ENCODE results near the gene NT5DC1.

The NT5DC1 gene

DNA sequence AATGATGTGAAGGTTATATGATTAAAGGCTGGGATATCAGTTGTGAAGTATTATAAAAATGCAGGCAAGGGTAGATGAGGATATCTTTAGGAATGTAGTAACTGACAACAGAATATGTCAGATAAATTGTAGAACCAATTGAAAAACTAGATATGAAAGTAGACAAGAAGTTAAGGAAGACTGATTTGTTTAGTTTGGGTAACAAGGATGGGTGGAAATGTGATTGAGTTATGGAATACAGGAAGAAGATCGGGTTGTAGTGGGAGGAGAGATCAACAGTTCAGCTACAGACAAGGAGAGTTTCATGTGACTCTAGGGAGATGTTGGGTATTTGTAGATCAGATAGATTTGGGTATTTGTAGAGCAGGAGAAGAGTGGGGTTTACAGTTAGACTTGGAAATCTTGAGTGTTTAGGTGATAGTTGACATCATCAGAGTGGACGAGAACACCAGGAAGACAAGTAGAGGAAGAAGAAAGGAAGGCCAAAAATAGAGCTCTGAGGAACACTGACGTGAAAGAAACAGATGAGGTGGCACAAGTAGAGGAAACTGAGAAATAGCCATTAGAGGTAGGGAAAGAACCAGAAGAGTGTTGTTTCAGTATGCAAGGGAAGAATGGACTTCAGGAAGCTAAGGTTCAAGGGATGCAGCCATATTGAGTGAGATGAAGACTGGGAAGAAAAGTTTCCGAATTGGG, 191.2 kb downstream of the NT5DC1 start:
- Histone ChIP-seq H3K36me3 (replicated peaks) (no peaks in the 10 kb centered on the region), H3K27ac (no peak overlapping the region), H3K4me3 (ENCODE audit: low read depth, low read length) (no peak overlapping the region), H3K27me3 (replicated peaks) (no peaks in the 10 kb centered on the region)
- in situ Hi-C loops (cut with HindIII; ENCODE audit: low pct_ligation_motif_present, low sequenced_read_pairs), result no loop called here
- TF ChIP-seq CTCF (IDR thresholded peaks at IDR 0.05; ENCODE audit: low read depth, low read length, missing control alignments), result no peak
- DNase-seq, result no peak

DNA sequence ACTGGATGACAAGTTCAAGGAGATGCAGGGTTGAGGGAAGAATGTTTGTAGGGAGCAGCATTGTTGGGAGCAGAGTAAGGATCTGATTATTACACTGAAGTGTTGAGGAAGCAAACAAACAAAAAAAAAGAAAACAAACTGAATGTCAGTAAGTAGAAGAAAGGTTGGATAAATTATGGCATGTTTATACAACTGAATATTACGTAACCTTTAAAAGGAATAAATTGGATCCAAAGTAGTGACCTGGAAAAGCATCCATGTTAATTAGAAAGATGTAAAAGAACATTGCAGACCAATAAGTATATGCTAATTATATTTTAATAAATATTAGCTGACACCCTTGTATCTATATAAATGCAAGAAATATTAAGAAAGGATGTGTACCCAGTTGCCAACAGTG, 191.9 kb downstream of the NT5DC1 start:
- Histone ChIP-seq H3K27ac (no peak overlapping the region), H3K36me3 (replicated peaks) (no peaks in the 10 kb centered on the region), H3K27me3 (replicated peaks) (no peaks in the 10 kb centered on the region), H3K4me3 (ENCODE audit: low read depth, low read length) (no peak overlapping the region)
- in situ Hi-C loops (cut with HindIII; ENCODE audit: low pct_ligation_motif_present, low sequenced_read_pairs), result no loop called here
- DNase-seq, result no peak
- no peak for TF ChIP-seq CTCF (IDR thresholded peaks at IDR 0.05; ENCODE audit: low read depth, low read length, missing control alignments)

DNA sequence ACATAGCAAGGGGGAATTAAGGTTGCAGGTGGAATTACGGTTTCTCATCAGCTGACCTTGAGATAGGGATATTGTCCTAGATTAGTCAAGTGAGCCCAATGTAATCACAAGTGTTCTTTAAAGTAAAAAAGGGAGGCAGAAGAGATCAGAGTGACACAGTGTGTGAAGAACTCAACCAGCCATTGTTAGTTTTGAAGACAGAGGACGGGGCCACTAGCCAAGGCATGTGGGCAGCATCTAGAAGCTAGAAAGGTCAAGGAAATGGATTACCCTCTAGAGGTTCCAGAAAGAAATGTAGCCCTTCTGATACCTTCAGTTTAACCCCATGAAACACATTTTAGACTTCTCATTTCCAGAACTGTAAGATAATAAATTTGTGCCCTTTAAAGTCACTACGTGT, 197.6 kb downstream of the NT5DC1 start:
- Histone ChIP-seq H3K4me3 (ENCODE audit: low read depth, low read length) (no peak overlapping the region), H3K27me3 (replicated peaks) (no peaks in the 10 kb centered on the region), H3K27ac (no peak overlapping the region), H3K36me3 (replicated peaks) (no peaks in the 10 kb centered on the region)
- in situ Hi-C loops (cut with HindIII; ENCODE audit: low pct_ligation_motif_present, low sequenced_read_pairs), result no loop called here
- no peak for TF ChIP-seq CTCF (IDR thresholded peaks at IDR 0.05; ENCODE audit: low read depth, low read length, missing control alignments)
- no peak for DNase-seq

GRCh38 chr6:116298973-116299372, 198.3 kb downstream of the NT5DC1 start:
- TF ChIP-seq CTCF (IDR thresholded peaks at IDR 0.05; ENCODE audit: low read depth, low read length, missing control alignments), result no peak
- in situ Hi-C loops (cut with HindIII; ENCODE audit: low pct_ligation_motif_present, low sequenced_read_pairs), result no loop called here
- H3K4me3 ChIP-seq (ENCODE audit: low read depth, low read length), result no peak overlapping the region
- no peak for DNase-seq
- H3K27me3 ChIP-seq (replicated peaks), result no peaks in the 10 kb centered on the region
- H3K27ac ChIP-seq, result no peak overlapping the region
- no peaks in the 10 kb centered on the region for H3K36me3 ChIP-seq (replicated peaks)

All from brain microvascular endothelial cell (primary cell).